Measurements from ENCODE around the gene PCYOX1L. TPM values are rescaled to one million over a fixed set of nuclear protein-coding genes. Genes with fewer than 3 reads are reported as not detected.
A peak's percentile ranks its signal among the peaks of the same experiment; 100 is the strongest.

PCYOX1L gene
- total and polyA plus RNA-seq, 9 of the 15 experiments (the other 6 are each of a cell fraction or from before 2014, with no cell fraction given) = 2.3 to 17.9 (median 6.0) TPM

- peak; percentile 27; the same call in 1 of the 2 replicates for TF ChIP-seq ZNF282 (CRISPR knock-in tag; IDR thresholded peaks at IDR 0.05)
- TF ChIP-seq TCF7L2 (IDR thresholded peaks at IDR 0.05; ENCODE audit: low read depth, low read length) = 0 out of 2 replicates have a peak, but pooled peaks have one; percentile 6
- TF ChIP-seq CEBPG (CRISPR knock-in tag; IDR thresholded peaks at IDR 0.05) = no peak
- no peak for TF ChIP-seq CEBPG (tag; conservative IDR thresholded peaks at IDR 0.05 in 1 of 2, IDR thresholded peaks at IDR 0.05 in 1 of 2)
- TF ChIP-seq RCOR1 (IDR thresholded peaks at IDR 0.05; ENCODE audit: borderline replicate concordance in 1 of 2, low read depth in 2 of 2, low read length in 2 of 2) = peak; percentile 69 to 91; a peak in 3 of 4 replicates
- TF ChIP-seq ZNF707 (CRISPR knock-in tag; conservative IDR thresholded peaks at IDR 0.05) = no peak
- 0 out of 2 replicates have a peak, but pooled peaks have one; percentile 17 for TF ChIP-seq PYGO2 (tag; IDR thresholded peaks at IDR 0.05)
- TF ChIP-seq KLF6 (CRISPR knock-in tag; IDR thresholded peaks at IDR 0.05; ENCODE audit: borderline replicate concordance) = no peak
- TF ChIP-seq, protein P1, sequence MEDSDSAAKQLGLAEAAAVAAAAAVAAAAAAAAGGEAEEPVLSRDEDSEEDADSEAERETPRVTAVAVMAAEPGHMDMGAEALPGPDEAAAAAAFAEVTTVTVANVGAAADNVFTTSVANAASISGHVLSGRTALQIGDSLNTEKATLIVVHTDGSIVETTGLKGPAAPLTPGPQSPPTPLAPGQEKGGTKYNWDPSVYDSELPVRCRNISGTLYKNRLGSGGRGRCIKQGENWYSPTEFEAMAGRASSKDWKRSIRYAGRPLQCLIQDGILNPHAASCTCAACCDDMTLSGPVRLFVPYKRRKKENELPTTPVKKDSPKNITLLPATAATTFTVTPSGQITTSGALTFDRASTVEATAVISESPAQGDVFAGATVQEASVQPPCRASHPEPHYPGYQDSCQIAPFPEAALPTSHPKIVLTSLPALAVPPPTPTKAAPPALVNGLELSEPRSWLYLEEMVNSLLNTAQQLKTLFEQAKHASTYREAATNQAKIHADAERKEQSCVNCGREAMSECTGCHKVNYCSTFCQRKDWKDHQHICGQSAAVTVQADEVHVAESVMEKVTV (CRISPR knock-in tag; IDR thresholded peaks at IDR 0.05) = 0 out of 2 replicates have a peak, but pooled peaks have one; percentile 1
- TF ChIP-seq TAF1 (IDR thresholded peaks at IDR 0.05; ENCODE audit: control insufficient read depth, extremely low read depth, insufficient read depth, low read length, severe bottlenecking) = peak; percentile 94
- no peak for TF ChIP-seq ZC3H8 (IDR thresholded peaks at IDR 0.05)
- TF ChIP-seq PRDM10 (IDR thresholded peaks at IDR 0.05; ENCODE audit: partially characterized antibody) = peak; percentile 71
- peak; percentile 55 for TF ChIP-seq ASH1L (IDR thresholded peaks at IDR 0.05; ENCODE audit: borderline replicate concordance, low read depth, partially characterized antibody)
- TF ChIP-seq RBBP5 (IDR thresholded peaks at IDR 0.05; ENCODE audit: borderline replicate concordance, insufficient read depth, low read length, poor library complexity, severe bottlenecking) = peak; percentile 58
- TF ChIP-seq TRIM28 (IDR thresholded peaks at IDR 0.05) = peak; percentile 95
- no peak for TF ChIP-seq MCM2 (IDR thresholded peaks at IDR 0.05; ENCODE audit: low read depth)
- TF ChIP-seq, protein P2, sequence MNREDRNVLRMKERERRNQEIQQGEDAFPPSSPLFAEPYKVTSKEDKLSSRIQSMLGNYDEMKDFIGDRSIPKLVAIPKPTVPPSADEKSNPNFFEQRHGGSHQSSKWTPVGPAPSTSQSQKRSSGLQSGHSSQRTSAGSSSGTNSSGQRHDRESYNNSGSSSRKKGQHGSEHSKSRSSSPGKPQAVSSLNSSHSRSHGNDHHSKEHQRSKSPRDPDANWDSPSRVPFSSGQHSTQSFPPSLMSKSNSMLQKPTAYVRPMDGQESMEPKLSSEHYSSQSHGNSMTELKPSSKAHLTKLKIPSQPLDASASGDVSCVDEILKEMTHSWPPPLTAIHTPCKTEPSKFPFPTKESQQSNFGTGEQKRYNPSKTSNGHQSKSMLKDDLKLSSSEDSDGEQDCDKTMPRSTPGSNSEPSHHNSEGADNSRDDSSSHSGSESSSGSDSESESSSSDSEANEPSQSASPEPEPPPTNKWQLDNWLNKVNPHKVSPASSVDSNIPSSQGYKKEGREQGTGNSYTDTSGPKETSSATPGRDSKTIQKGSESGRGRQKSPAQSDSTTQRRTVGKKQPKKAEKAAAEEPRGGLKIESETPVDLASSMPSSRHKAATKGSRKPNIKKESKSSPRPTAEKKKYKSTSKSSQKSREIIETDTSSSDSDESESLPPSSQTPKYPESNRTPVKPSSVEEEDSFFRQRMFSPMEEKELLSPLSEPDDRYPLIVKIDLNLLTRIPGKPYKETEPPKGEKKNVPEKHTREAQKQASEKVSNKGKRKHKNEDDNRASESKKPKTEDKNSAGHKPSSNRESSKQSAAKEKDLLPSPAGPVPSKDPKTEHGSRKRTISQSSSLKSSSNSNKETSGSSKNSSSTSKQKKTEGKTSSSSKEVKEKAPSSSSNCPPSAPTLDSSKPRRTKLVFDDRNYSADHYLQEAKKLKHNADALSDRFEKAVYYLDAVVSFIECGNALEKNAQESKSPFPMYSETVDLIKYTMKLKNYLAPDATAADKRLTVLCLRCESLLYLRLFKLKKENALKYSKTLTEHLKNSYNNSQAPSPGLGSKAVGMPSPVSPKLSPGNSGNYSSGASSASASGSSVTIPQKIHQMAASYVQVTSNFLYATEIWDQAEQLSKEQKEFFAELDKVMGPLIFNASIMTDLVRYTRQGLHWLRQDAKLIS (CRISPR knock-in tag; IDR thresholded peaks at IDR 0.05) = no peak; the same call in 1 of the 2 replicates
- TF ChIP-seq ZNF41 (CRISPR knock-in tag; conservative IDR thresholded peaks at IDR 0.05) = 0 out of 2 replicates have a peak, but pooled peaks have one; percentile 43
Observed at GRCh38 chr5:149345147-149345891, 12.5 kb upstream of the PCYOX1L start, which contains the start of gene GRPEL2 (continued).

Measured in K562 (cell line).